Measurements from ENCODE around the gene ALCAM. TPM values are rescaled to one million over a fixed set of nuclear protein-coding genes. Genes with fewer than 3 reads are reported as not detected.

ALCAM gene
- total and polyA plus RNA-seq, 8 donors = 11.3 to 121 (median 50.7) TPM

DNA sequence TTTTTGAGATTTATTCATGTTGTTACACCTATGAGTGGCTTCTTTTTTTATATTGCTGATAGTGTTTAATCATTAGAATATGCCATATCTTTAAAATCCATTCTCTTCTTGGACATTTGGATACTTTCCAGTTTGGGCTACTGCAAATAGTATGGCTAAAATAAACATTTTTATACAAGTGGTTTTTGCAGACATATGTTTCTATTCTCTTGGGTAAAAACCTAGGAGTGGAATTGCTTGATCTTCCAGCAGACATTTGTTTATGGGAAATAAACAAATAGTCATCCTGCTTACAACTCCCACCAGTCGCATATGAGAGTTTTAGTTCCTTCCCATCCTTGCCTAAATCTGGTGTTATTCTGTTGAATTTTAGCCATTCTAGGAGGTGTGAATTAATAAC, 193.1 kb downstream of the ALCAM start:
- no peak overlapping the region for H3K4me3 ChIP-seq
- TF ChIP-seq POLR2AphosphoS5 (IDR thresholded peaks at IDR 0.05) (no peak), POLR2A (IDR thresholded peaks at IDR 0.05) (no peak), EP300 (IDR thresholded peaks at IDR 0.05) (no peak)
- TF ChIP-seq, protein P1, sequence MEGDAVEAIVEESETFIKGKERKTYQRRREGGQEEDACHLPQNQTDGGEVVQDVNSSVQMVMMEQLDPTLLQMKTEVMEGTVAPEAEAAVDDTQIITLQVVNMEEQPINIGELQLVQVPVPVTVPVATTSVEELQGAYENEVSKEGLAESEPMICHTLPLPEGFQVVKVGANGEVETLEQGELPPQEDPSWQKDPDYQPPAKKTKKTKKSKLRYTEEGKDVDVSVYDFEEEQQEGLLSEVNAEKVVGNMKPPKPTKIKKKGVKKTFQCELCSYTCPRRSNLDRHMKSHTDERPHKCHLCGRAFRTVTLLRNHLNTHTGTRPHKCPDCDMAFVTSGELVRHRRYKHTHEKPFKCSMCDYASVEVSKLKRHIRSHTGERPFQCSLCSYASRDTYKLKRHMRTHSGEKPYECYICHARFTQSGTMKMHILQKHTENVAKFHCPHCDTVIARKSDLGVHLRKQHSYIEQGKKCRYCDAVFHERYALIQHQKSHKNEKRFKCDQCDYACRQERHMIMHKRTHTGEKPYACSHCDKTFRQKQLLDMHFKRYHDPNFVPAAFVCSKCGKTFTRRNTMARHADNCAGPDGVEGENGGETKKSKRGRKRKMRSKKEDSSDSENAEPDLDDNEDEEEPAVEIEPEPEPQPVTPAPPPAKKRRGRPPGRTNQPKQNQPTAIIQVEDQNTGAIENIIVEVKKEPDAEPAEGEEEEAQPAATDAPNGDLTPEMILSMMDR (IDR thresholded peaks at IDR 0.05) = no peak
- no peaks in the 10 kb centered on the region for H3K27me3 ChIP-seq
- no peak for DNase-seq
- H3K9me3 ChIP-seq = no peaks in the 10 kb centered on the region
- WGBS, 5 donors = 67 to 84% (median 76%) methylated on average over 1 of the region's 1 CpG
- peaks cover 0 to 12% (median 6%) of the 10 kb centered on the region in 4 donors for H3K36me3 ChIP-seq
- intact Hi-C loops (cut with DNase I; ENCODE audit: low total_unique reads) = no loop called here
- H3K4me1 ChIP-seq = no peaks in the 10 kb centered on the region
- H3K27ac ChIP-seq = no peak overlapping the region

DNA sequence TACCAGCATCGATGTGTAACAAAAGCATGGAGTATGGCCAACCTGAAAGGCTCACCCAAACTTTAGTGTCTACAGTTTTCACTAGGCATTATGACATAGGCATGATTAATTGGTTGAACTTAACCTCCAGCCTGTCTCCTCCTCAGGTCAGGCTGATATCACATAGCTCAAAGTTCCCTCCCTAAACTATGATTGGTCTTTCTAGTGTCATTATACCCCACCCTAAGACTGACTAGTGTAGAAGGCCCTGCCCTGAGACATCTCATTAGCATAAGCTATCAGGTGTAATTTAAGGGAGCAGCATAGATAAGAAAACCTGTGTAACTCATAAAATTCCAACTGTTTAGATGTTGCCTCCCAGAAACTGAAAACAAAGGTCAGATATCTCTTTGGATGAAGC, 195.2 kb downstream of the ALCAM start:
- DNase-seq = no peak
- intact Hi-C loops (cut with DNase I; ENCODE audit: low total_unique reads) = no loop called here
- Histone ChIP-seq H3K9me3 (no peaks in the 10 kb centered on the region), H3K27ac (no peak overlapping the region), H3K4me1 (no peaks in the 10 kb centered on the region), H3K4me3 (no peak overlapping the region), H3K27me3 (no peaks in the 10 kb centered on the region), H3K36me3 (peaks cover 0 to 13% (median 6%) of the 10 kb centered on the region in 4 donors)
- 91 to 100% (median 98%) methylated on average over 1 of the region's 1 CpG for WGBS, 5 donors
- no peak for TF ChIP-seq POLR2AphosphoS5 (IDR thresholded peaks at IDR 0.05)
- TF ChIP-seq, protein P1 (IDR thresholded peaks at IDR 0.05) = no peak
- TF ChIP-seq POLR2A (IDR thresholded peaks at IDR 0.05) = no peak
- no peak for TF ChIP-seq EP300 (IDR thresholded peaks at IDR 0.05)

DNA sequence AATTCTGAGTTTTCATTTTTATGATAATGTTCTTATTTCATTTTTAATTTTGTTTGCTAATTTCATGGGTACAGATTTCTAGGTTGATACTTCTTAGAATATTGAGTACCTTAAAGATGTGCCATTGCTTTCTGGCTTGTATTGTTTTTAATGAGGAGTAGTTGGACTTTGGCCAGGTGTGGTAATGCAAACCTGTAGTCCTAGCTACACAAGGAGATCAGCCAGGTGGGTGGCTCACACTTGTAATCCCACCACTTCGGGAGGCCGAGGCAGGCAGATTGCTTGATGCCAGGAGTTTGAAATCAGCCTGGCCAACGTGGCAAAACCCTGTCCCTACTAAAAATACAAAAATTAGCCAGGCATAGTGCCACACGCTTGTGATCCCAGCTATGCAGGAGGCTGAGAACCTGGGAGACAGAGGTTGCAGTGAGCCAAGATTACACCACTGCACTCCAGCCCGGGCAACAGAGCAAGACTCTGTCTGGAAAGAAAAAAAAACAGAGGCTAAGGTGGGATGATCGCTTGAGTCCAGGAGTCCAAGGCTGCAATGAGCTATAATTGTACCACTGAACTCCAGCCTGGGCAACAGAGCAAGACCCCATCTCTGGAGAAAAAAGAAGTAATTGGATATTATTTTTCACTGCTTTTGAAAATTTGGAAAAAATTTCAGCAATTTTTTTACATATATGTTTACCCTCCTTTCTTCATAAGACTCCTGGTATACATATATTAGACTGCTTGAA, 198.0 kb downstream of the ALCAM start:
- intact Hi-C loops (cut with DNase I; ENCODE audit: low total_unique reads) = no loop called here
- Histone ChIP-seq H3K4me3 (no peak overlapping the region), H3K9me3 (no peaks in the 10 kb centered on the region), H3K4me1 (no peaks in the 10 kb centered on the region), H3K27me3 (no peaks in the 10 kb centered on the region), H3K27ac (no peak overlapping the region), H3K36me3 (peaks cover 0 to 3% (median 0%) of the 10 kb centered on the region in 4 donors)
- peak in 1 of 2 donors; percentile 26 for DNase-seq
- 85 to 91% (median 87%) methylated on average over 6 of the region's 6 CpGs for WGBS, 5 donors
- TF ChIP-seq, protein P1 (IDR thresholded peaks at IDR 0.05) = no peak
- TF ChIP-seq POLR2A (IDR thresholded peaks at IDR 0.05) = no peak
- TF ChIP-seq EP300 (IDR thresholded peaks at IDR 0.05) = no peak
- TF ChIP-seq POLR2AphosphoS5 (IDR thresholded peaks at IDR 0.05) = no peak

DNA sequence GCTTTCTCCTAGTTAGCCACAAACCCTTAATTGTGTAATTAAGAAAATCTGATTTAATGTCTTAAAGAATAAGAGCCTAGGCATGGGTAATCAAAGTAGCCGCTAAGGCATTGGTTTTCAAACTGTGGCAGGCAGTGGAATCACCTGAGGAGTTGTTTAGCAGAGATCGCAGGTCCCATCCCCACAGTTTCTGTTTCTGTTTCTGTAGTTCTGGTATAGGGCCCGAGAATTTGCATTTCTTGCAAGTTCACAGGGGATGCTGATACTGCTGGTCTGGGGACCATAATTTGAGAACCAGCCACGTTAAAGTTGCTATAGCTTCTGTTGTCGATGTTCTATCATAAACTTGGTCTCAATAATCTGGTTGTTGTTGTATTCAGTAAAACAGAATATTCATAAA, 204.3 kb downstream of the ALCAM start:
- Histone ChIP-seq H3K4me1 (no peaks in the 10 kb centered on the region), H3K9me3 (no peaks in the 10 kb centered on the region), H3K4me3 (no peak overlapping the region), H3K36me3 (peaks cover 0 to 32% (median 13%) of the 10 kb centered on the region in 4 donors), H3K27ac (no peak overlapping the region), H3K27me3 (no peaks in the 10 kb centered on the region)
- intact Hi-C loops (cut with DNase I; ENCODE audit: low total_unique reads) = no loop called here
- TF ChIP-seq, protein P1 (IDR thresholded peaks at IDR 0.05) = no peak
- no peak for TF ChIP-seq POLR2AphosphoS5 (IDR thresholded peaks at IDR 0.05)
- no peak for TF ChIP-seq EP300 (IDR thresholded peaks at IDR 0.05)
- TF ChIP-seq POLR2A (IDR thresholded peaks at IDR 0.05) = no peak
- no peak for DNase-seq
- 92 to 98% (median 94%) methylated on average over 5 of the region's 5 CpGs for WGBS, 5 donors

Data from stomach (tissue), 9 donors.